NCI-H526 (cell line): ENCODE results near the gene CENPX.

ENCODE experiments used
- DNase-seq, 2 experiments: peaks; one replicate each; lab custom pipeline; 2025; lab: John Stamatoyannopoulos, UW

The CENPX gene

GRCh38 chr17:82012261-82012639 is 10.4 kb downstream of the CENPX start:
- no peak for DNase-seq

GRCh38 chr17:82011617-82012187 is 11.0 kb downstream of the CENPX start:
- no peak for DNase-seq

GRCh38 chr17:82010575-82011525 is 11.8 kb downstream of the CENPX start:
- no peak for DNase-seq

- no peak for DNase-seq
Observed at GRCh38 chr17:82009413-82009812, 13.3 kb downstream of the CENPX start.

GRCh38 chr17:82008941-82009405 is 13.7 kb downstream of the CENPX start:
- no peak for DNase-seq

- DNase-seq = no peak
Observed at GRCh38 chr17:82008258-82008940, 14.3 kb downstream of the CENPX start.

- no peak for DNase-seq
Observed at GRCh38 chr17:82007495-82008257, 15.0 kb downstream of the CENPX start.

GRCh38 chr17:82007228-82007494 is 15.5 kb downstream of the CENPX start:
- DNase-seq = no peak

GRCh38 chr17:82006468-82007227 is 16.0 kb downstream of the CENPX start:
- DNase-seq = no peak

- DNase-seq = no peak
Observed at GRCh38 chr17:82005701-82006348, 16.9 kb downstream of the CENPX start.

- no peak for DNase-seq
Observed at GRCh38 chr17:82004517-82005455, 17.9 kb downstream of the CENPX start.

GRCh38 chr17:82003411-82004381 is 19.0 kb downstream of the CENPX start:
- no peak for DNase-seq

GRCh38 chr17:82001571-82002056 is 21.1 kb downstream of the CENPX start:
- no peak for DNase-seq

GRCh38 chr17:82000803-82001570 is 21.7 kb downstream of the CENPX start:
- DNase-seq = no peak

- no peak for DNase-seq
Observed at GRCh38 chr17:81999976-82000802, 22.5 kb downstream of the CENPX start.

GRCh38 chr17:81999587-81999975 is 23.1 kb downstream of the CENPX start:
- DNase-seq = no peak
